Tongue (tissue), 3 donors: ENCODE measurements around the gene HTT-AS. TPM values are rescaled to one million over a fixed set of nuclear protein-coding genes. Genes with fewer than 3 reads are reported as not detected.

Experiments
- DNase-seq: peaks from one replicate; pipeline ENCODE4 v3.0.0-alpha.2; 2015
- small RNA-seq: library from RNA; depleted of rRNA; stranded (forward); fragments of <200 nt; gene quantifications from one replicate; pipeline ENCODE3, GENCODE V24; 2014; ENCODE audit warnings: low replicate concordance
- total RNA-seq: library from RNA; depleted of rRNA; stranded (reverse); fragments of >200 nt; gene quantifications from one replicate; pipeline ENCODE4 v1.2.3, GENCODE V29; 2014

Gene HTT-AS
- total RNA-seq, 1 donor from 2014 or later: not detected

DNA sequence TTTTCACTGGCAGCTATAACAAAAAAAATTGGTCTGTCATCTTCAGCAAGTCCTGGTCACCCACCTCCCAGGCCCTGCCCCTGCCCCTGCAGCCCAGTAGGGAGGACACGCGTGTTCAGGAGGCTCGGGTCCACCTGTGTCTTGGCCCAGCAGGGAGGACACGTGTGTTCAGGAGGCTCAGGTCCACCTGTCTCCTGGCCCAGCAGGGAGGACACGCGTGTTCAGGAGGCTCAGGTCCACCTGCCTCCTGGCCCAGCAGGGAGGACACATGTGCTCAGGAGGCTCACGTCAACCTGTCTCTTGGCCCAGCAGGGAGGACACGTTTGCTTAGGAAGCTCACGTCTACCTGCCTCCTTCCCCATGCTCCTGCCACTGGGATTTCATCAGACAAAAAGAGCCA, 44.9 kb downstream of the HTT-AS start:
- DNase-seq: no peak

DNA sequence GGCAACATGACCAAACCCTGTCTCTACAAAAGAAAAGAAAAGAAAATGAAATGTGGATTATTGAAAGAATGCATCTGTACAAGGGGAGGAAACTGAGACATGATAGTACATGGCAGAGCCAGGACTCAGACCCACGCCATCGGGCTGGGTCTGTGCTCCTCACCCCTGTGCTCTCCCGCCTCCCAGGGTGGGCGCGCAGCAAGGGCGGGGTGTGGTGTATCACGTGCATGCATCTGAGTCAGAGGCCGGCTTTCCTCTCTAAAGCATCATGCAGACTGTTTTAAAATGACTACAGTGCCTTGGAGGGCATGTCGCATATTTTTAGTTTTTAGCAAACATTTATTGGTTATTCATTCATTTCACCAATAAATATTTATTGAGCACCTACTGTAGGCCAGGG, 47.8 kb downstream of the HTT-AS start:
- DNase-seq: no peak

DNA sequence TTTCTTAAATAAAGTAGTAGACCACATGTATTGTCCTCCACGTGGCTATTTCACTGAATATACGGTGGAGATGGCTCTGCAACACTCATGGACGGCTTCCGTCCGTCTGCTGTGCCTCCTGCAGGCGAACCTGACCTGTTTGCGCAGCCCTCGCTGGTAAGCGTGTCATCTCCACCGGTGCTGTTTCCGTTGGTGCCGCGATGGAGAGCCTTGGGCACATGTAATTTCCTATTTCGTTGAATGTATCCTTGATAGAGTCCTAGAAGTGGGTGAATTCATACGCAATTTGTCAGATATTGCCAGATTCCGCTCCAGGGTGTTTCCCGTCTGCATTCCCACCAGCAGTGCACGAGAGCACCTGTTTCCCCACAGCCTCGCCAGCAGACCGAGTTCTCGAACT, 48.5 kb downstream of the HTT-AS start:
- no peak for DNase-seq

DNA sequence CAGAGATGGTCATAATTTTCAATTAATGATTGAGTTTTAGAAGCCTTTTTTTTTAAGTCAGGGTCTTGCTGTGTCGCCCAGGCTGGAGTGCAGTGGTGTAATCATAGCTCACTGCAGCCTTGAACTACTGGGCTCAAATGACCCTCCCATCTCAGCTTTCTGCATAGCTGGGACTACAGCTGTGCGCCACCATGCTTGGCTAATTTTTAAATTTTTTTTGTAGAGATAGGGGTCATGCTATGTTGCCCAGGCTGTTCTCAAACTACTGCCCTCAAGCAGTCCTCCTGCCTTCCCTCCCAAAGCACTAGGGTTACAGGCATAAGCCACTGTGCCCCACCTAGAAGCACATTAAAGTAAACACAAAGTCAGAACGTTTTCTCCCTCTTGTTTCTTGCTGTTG, 51.7 kb downstream of the HTT-AS start:
- no peak for DNase-seq

DNA sequence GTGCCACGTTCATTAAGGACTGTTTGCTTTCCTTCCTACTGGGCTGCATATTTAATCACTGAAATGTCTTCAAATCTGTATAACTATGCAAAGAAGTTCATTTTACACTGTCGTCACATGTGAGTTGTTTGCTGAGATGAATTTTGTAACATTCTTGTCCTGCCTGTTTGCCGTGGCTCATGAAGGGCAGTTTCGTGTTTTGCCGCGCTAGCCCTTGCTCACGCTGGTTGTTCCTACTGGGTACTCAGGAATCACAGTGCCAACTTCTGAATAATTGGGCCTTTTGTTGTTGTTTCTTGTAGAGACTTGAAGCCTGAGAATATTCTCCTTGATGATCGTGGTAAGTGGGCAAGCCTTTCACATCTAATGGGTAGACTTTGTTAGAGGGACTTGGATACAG, 52.2 kb downstream of the HTT-AS start:
- no peak for DNase-seq

DNA sequence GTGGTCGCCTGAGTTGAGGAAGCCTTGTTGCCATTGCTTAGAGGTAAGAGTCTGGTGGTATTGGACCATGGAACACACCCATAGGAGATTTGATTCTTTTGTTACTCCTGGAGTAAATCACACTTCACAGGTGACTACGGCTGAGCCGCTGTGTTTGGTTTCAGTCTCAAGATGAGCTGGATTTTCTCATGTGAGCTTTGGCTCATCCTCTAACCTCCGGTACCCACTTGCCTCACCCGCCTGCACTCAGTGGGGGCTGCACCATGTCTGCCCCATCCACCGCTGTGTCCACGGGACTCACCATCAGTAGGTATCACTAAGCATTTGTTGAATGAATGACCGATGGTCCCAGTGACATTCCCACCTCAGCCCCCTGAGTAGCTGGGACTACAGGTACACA, 52.7 kb downstream of the HTT-AS start:
- DNase-seq: no peak

DNA sequence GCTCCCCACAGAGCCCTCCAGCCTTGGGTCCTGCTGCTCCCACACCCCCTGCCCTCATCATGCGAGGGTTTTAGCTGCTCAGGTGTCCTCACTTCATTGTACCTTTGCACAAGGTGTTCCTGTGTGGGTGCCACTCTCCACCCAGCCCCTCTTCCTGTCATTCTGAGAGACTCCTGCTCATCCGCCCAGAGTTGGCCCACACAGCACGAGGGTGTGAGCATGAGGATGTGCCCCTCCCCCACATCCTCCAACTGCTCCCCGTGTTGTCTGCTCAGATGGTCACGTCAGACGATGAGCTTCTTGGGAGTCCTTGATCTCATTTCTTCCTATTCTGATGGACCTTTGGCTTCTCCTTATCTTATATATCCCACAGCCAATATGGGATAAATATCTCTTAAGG, 53.2 kb downstream of the HTT-AS start:
- no peak for DNase-seq

DNA sequence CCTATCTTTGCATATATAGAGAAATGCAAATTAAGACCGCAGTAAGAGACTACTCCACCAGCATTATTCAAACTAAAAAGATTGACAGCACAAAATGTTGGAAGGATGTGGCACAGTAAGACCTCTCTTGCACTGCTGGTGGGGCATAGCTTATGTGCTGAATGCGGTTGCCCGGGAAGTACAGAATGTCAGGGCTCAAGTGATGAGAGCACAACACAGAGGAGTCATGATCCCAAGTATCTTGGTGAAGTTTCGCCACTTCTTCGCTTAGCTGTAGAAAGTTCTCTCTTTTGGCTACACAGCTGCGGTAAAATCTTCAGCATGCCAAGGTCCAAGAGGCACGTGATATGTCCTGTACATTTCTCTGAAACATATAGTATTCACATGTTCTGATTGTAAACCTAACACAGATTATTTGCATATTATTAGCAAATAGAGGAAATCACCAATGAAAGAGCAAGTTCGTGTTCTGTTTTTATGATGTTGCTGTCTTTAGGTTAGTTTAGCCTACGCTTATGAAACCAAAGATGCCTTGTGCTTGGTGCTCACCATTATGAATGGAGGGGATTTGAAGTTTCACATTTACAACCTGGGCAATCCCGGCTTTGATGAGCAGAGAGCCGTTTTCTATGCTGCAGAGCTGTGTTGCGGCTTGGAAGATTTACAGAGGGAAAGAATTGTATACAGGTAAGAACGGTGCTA, 55.0 kb downstream of the HTT-AS start:
- DNase-seq: no peak

DNA sequence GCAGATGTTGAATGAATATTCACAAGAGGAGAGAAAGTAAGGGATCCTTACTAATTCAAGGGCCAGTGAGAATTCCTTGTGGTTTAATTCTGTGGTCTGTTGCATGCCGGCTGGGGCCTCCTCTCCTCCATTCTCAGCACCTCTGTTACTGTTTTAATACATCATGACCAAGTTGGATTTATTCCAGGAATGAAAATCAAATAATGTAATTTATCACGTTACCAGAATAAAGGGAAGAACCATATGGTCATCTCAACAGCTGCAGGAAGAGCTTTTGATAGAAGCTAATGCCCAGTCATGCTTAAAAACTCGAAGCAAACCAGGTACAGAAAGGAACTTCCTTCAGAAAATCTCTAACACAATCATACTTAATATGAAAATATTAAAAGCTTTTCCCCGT, 56.8 kb downstream of the HTT-AS start:
- no peak for DNase-seq

DNA sequence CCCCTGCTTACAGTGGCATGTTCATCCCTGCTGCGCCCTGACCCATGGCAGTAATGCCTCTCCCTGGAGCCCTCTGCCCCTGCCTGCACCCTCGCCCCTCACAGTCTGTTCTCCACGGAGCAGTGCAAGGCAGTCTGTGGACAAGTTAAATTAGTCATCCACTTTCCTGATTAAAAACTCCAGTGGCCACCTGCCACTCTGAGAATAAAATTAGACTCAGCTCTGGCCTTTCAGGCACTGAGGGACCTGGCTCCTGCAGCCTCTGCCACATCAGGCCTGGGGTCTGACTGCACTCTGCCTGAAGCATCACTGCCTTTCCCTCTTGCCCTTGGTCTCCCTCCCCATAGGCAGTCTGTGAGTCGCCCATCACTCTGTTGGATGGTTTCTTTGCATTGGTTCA, 57.4 kb downstream of the HTT-AS start:
- DNase-seq: no peak

DNA sequence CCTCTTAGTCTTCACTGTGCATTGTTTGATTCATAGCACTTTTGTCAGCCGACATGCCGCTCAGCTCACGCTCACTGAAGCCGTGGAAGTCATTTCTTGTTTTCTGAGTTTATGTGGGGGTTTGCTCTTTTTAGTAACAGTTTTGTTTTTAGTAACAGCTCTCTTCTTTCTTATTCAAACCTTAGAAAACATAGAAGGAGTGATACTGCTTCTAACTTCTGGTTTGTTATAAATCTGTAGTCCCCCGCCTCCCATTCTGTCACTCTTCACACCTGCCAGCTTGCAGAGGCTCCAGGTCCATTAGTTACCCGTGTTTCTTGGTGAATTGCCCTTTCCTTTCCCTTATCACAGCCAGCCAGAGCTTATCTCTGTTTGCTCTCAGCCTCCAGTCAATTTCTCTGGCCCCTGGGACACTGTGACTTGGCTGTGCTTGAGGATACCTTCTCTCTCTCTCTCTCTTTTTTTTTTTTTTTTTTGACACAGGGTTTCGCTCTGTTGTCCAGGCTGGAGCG, 60.4 kb downstream of the HTT-AS start:
- DNase-seq: no peak

Small RNA genes lying within 50 kb of the gene (small RNA-seq; reads per million reads assigned to genes)
- gene RF02134 (not detected), gene RF02135 (not detected), gene RNU6-204P (not detected)

Other genes with a start within 250 kb of the HTT-AS start
- gene ADD1, start 230.7 kb downstream of the HTT-AS start, total RNA-seq: 199 TPM
- gene NOP14, start 111.1 kb downstream of the HTT-AS start, total RNA-seq: 16.6 TPM
- gene GRK4, start 111.0 kb downstream of the HTT-AS start, total RNA-seq: 7.4 TPM
- 69.3 TPM for gene HTT, start 143 bp upstream of the HTT-AS start, total RNA-seq
- 1.1 TPM for gene MSANTD1, start 174.6 kb upstream of the HTT-AS start, total RNA-seq
- 43.7 TPM for gene RGS12, start 218.5 kb upstream of the HTT-AS start, total RNA-seq